Measurements from ENCODE around the gene CLIC4. TPM values are rescaled to one million over a fixed set of nuclear protein-coding genes. Genes with fewer than 3 reads are reported as not detected.

The CLIC4 gene
- total and polyA plus RNA-seq, 2 of the 8 experiments (the other 6 are each of a cell fraction or from before 2014, with no cell fraction given) = 77.5 to 293 TPM

DNA sequence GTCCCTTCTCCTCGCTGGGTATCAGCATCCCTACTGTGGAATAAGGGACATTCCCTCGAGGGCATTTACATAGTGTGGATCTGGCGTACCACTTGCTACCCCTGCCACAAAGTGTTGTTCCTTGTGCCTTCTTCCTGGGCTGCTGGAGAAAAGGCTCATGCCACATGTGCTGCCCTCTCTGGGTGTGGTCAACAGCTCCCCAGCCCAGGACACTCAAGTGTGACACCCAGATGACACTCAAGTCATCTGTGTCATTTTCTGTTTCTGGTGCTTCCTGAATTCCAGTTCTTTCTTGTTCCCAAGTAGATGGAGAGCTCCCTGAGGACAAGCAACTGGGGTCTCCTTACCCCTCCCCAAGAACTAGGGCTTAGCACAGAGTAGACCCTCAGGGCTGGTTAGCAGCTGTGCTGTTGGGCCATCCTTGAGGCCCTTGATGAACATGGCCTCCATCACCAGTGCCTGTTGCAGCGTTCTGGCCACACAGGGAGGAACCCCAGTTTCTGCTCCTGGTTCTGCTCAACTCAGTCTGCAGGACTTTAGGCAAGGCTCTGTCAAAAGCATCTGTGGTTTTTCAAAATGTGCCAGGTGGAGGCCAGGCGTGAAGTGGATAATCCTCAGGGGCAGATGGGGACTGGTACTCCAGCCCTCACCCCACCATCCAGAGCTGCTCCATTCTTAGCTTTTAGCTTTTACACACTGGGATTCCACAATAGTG, 49.0 kb upstream of the CLIC4 start:
- no peak overlapping the region for H3K4ac ChIP-seq (replicated peaks; ENCODE audit: insufficient read length, low read depth, low read length)
- no peaks in the 10 kb centered on the region for H3K79me2 ChIP-seq (ENCODE audit: control insufficient read depth in 1 of 2, insufficient read depth in 2 of 2, low read length in 2 of 2)
- H2BK12ac ChIP-seq (ENCODE audit: low read depth, low read length) = no peak overlapping the region
- H4K5ac ChIP-seq (ENCODE audit: insufficient read length, low read depth, low read length) = no peak overlapping the region
- 93% methylated on average over 5 of the region's 5 CpGs; no CpG with 5 or more reads in 1 of the 2 experiments for WGBS, 2 experiments (ENCODE audit: extremely low coverage in 1 of 2, insufficient coverage in 1 of 2, insufficient read length in 1 of 2, insufficient replicate concordance in 2 of 2, low coverage in 1 of 2, low lambda C conversion rate in 2 of 2, missing lambda C conversion rate in 1 of 2)
- ChIA-PET CTCF (ENCODE audit: partially characterized antibody) (interaction anchor here (0.6 to 6.9 kb wide), 6 partner anchors 7 to 220 kb away, joined by 3 to 40 read pairs (median 8); no protein-coding TSS in a partner anchor), POLR2A (ENCODE audit: partially characterized antibody) (interaction anchor here (3.9 kb wide), 1 partner anchor 50 kb away, joined by 17 read pairs; the partner anchor contains the start of gene CLIC4)
- H3K79me1 ChIP-seq (ENCODE audit: low read depth, low read length) = no peaks in the 10 kb centered on the region
- H2BK120ac ChIP-seq (replicated peaks; ENCODE audit: low read depth, low read length) = no peak overlapping the region
- H3K27ac ChIP-seq (ENCODE audit: low read depth, low read length) = no peak overlapping the region
- H3K23ac ChIP-seq (ENCODE audit: insufficient read length) = no peak overlapping the region
- H3K9ac ChIP-seq (replicated peaks in 1 of 4; ENCODE audit: extremely low read depth in 1 of 4, low read depth in 3 of 4, low read length in 3 of 4) = no peak overlapping the region
- H3K27me3 ChIP-seq (replicated peaks in 1 of 4; ENCODE audit: control insufficient read depth in 3 of 4, extremely low read depth in 1 of 4, insufficient read depth in 3 of 4, low read length in 3 of 4) = no peaks in the 10 kb centered on the region
- no peak overlapping the region for H3K14ac ChIP-seq (ENCODE audit: insufficient read length)
- no peak overlapping the region for H2BK5ac ChIP-seq (ENCODE audit: low read depth, low read length)
- H3K18ac ChIP-seq (ENCODE audit: extremely low read depth, low read length) = no peak overlapping the region
- FAIRE-seq = no peak
- H3K4me2 ChIP-seq (ENCODE audit: insufficient read depth in 1 of 2, low read depth in 2 of 2, low read length in 2 of 2) = no peak overlapping the region
- H2AK5ac ChIP-seq (ENCODE audit: low read depth, low read length) = no peak overlapping the region
- no peaks in the 10 kb centered on the region for H3K36me3 ChIP-seq (ENCODE audit: control insufficient read depth in 2 of 4, insufficient read depth in 4 of 4, low read length in 3 of 4)
- H4K20me1 ChIP-seq (replicated peaks in 1 of 2; ENCODE audit: control insufficient read depth in 1 of 2, insufficient read depth in 2 of 2, low read length in 2 of 2) = no peaks in the 10 kb centered on the region
- peaks cover 0 to 1% of the 10 kb centered on the region in 2 experiments; a peak in 2 of 4 replicates for H3K9me3 ChIP-seq (ENCODE audit: insufficient read depth in 2 of 2, low read depth in 1 of 2, low read length in 1 of 2)
- H4K8ac ChIP-seq (ENCODE audit: extremely low read depth, insufficient read depth, low read length) = no peak overlapping the region; the same call in 1 of the 2 replicates
- H2BK15ac ChIP-seq (ENCODE audit: low read length) = no peak overlapping the region
- no peak overlapping the region for H2BK20ac ChIP-seq (ENCODE audit: low read length)
- H3K23me2 ChIP-seq (ENCODE audit: low read depth, low read length) = no peaks in the 10 kb centered on the region
- DNase-seq (ENCODE audit: low read depth in 1 of 2, low spot score in 2 of 2) = no peak
- no peak overlapping the region for H3K4me3 ChIP-seq (ENCODE audit: extremely low read depth in 1 of 4, insufficient read depth in 2 of 4, low read depth in 3 of 4, low read length in 4 of 4)
- no peak overlapping the region for H3K56ac ChIP-seq (replicated peaks; ENCODE audit: insufficient read length, low read depth, low read length)
- H2AFZ ChIP-seq (ENCODE audit: low read length) = no peak overlapping the region
- H4K91ac ChIP-seq (replicated peaks; ENCODE audit: insufficient read length, low read length) = no peak overlapping the region
- peaks cover 0 to 11% (median 4%) of the 10 kb centered on the region in 4 experiments; a peak in 4 of 7 replicates for H3K4me1 ChIP-seq (replicated peaks in 1 of 4; ENCODE audit: control insufficient read depth in 3 of 4, insufficient read depth in 4 of 4, low read length in 3 of 4)
